Liver (tissue), 9 donors: ENCODE measurements around the gene SLC35F2. TPM values are rescaled to one million over a fixed set of nuclear protein-coding genes. Genes with fewer than 3 reads are reported as not detected.

ENCODE experiments used
- DNase-seq: peaks from one replicate; pipeline ENCODE4 v3.0.0-alpha.2; 2017; ENCODE audit warnings: low spot score
- H3K27ac ChIP-seq, 2 donors: one replicate each; pipeline ENCODE4 v1.7.0; 2013; ENCODE audit warnings: inconsistent platforms in 2 of 2, low read length in 2 of 2, control low read depth in 1 of 2, low read depth in 1 of 2, mild to moderate bottlenecking in 1 of 2
- H3K27me3 ChIP-seq, 4 donors: one replicate each; pipeline versions ENCODE4 v1.6.1 to v1.7.0; 2013; ENCODE audit warnings: low read length in 3 of 4, inconsistent platforms in 1 of 4, mild to moderate bottlenecking in 1 of 4, moderate library complexity in 1 of 4; ENCODE audit not compliant: control insufficient read depth in 4 of 4, insufficient read depth in 4 of 4
- H3K36me3 ChIP-seq, 4 donors: one replicate each; pipeline versions ENCODE4 v1.6.1 to v1.7.0; 2013; ENCODE audit warnings: low read length in 3 of 4, mild to moderate bottlenecking in 3 of 4, low read depth in 1 of 4, moderate library complexity in 1 of 4; ENCODE audit not compliant: control insufficient read depth in 4 of 4, insufficient read depth in 3 of 4
- H3K4me1 ChIP-seq, 4 donors: one replicate each; pipeline versions ENCODE4 v1.6.1 to v1.7.0; 2013; ENCODE audit warnings: low read length in 3 of 4, mild to moderate bottlenecking in 3 of 4, moderate library complexity in 1 of 4; ENCODE audit not compliant: control insufficient read depth in 4 of 4, insufficient read depth in 4 of 4
- H3K4me3 ChIP-seq, 3 donors: one replicate each; pipeline versions ENCODE4 v1.6.1 to v1.7.0; 2013; ENCODE audit warnings: low read length in 3 of 3, control low read depth in 1 of 3, low read depth in 1 of 3, mild to moderate bottlenecking in 1 of 3
- H3K9ac ChIP-seq, 2 donors: one replicate each; pipeline ENCODE4 v1.7.0; 2013; ENCODE audit warnings: low read length in 2 of 2, mild to moderate bottlenecking in 2 of 2, moderate library complexity in 2 of 2, control low read depth in 1 of 2, low read depth in 1 of 2
- H3K9me3 ChIP-seq, 4 donors: one replicate each; pipeline versions ENCODE4 v1.6.1 to v1.7.0; 2013; ENCODE audit warnings: low read length in 3 of 4; ENCODE audit not compliant: control insufficient read depth in 4 of 4
- CTCF ChIP-seq: fragments of 150-350 bp; IDR thresholded peaks from 2 replicates; pipeline ENCODE4 v1.5.1; 2017; ENCODE audit warnings: improper control_type of control experiment, low read depth, low read length; ENCODE audit not compliant: missing input control
- FOXA1 ChIP-seq: IDR thresholded peaks from 2 replicates; pipeline ENCODE4 v1.6.1; 2016; ENCODE audit warnings: antibody characterized with exemption
- FOXA2 ChIP-seq: IDR thresholded peaks from 2 replicates; pipeline ENCODE4 v1.6.1; 2016; ENCODE audit warnings: antibody characterized with exemption
- HNF4A ChIP-seq, 2 donors: conservative IDR thresholded peaks; 2 replicates each; pipeline ENCODE4 v1.6.1; 2016; ENCODE audit warnings: antibody characterized with exemption in 2 of 2, mild to moderate bottlenecking in 2 of 2
- NR2F2 ChIP-seq: IDR thresholded peaks from 2 replicates; pipeline ENCODE4 v1.6.1; 2016; ENCODE audit warnings: antibody characterized with exemption
- RAD21 ChIP-seq, 2 donors: IDR thresholded peaks; 2 replicates each; pipeline ENCODE4 v1.6.1; 2016; ENCODE audit warnings: antibody characterized with exemption in 2 of 2, mild to moderate bottlenecking in 2 of 2
- REST ChIP-seq: IDR thresholded peaks from 2 replicates; pipeline ENCODE4 v1.6.1; 2016; ENCODE audit warnings: antibody characterized with exemption, mild to moderate bottlenecking
- RXRA ChIP-seq, 2 donors: IDR thresholded peaks; 2 replicates each; pipeline ENCODE4 v1.6.1; 2017 to 2018; ENCODE audit warnings: antibody characterized with exemption in 2 of 2, mild to moderate bottlenecking in 1 of 2
- YY1 ChIP-seq: IDR thresholded peaks from 2 replicates; pipeline ENCODE4 v1.6.1; 2016; ENCODE audit warnings: antibody characterized with exemption, mild to moderate bottlenecking
- ZBTB33 ChIP-seq: IDR thresholded peaks from 2 replicates; pipeline ENCODE4 v1.6.1; 2016; ENCODE audit warnings: antibody characterized with exemption
- WGBS: extraction: QIAGEN DNeasy Blood & Tissue Kit; methylation state at CpG from one replicate; pipeline ENCODE4 v1.1.7; 2013; 5-methylcytosine and 5-hydroxymethylcytosine counted together
- polyA plus RNA-seq, 2 donors: library from polyadenylated mRNA; stranded (reverse) in 1 of 2; unstranded in 1 of 2; fragments of 200-250 nt in 1 of 2; fragments of >200 nt in 1 of 2; fragmentation: Nextera tagmentation in 1 of 2; extraction: Ambion mirVana in 1 of 2; gene quantifications; one replicate each; pipeline versions ENCODE4 v1.2.1 to v1.2.3, GENCODE V29; 2013 to 2015
- total RNA-seq, 2 donors: library from RNA; depleted of rRNA; stranded (reverse); fragments of >200 nt; gene quantifications; one replicate each; pipeline ENCODE4 v1.2.3, GENCODE V29; 2014
- donor health status: healthy.
- donor health status: healthy.
- donor health status: healthy.
- donor health status: healthy.
- donor health status: healthy.

Gene SLC35F2
- total and polyA plus RNA-seq, 4 donors: 0.14 to 1.4 (median 0.56) TPM

- TF ChIP-seq REST (peak; percentile 35), FOXA1 (peak; percentile 12)
These were observed 67.1 kb downstream of the SLC35F2 start (continued) for GRCh38 chr11:107791343-107792048.

GRCh38 chr11:107789767-107790166 lies 68.8 kb downstream of the SLC35F2 start:
- no peaks in the 10 kb centered on the region for H3K27me3 ChIP-seq
- H3K4me1 ChIP-seq: peaks cover 0 to 12% (median 7%) of the 10 kb centered on the region in 4 donors
- no peaks in the 10 kb centered on the region for H3K36me3 ChIP-seq
- TF ChIP-seq RAD21 (IDR thresholded peaks at IDR 0.05) (no peak), NR2F2 (no peak), HNF4A (conservative IDR thresholded peaks at IDR 0.05) (no peak), FOXA1 (no peak), RXRA (IDR thresholded peaks at IDR 0.05) (no peak), FOXA2 (no peak), CTCF (no peak), REST (no peak), YY1 (no peak), ZBTB33 (no peak)
- no peak overlapping the region for H3K9ac ChIP-seq
- no peaks in the 10 kb centered on the region for H3K9me3 ChIP-seq
- no peak overlapping the region for H3K4me3 ChIP-seq
- no peak overlapping the region for H3K27ac ChIP-seq
- no peak for DNase-seq
- 95% methylated on average over 7 of the region's 7 CpGs for WGBS
